CD4-positive, alpha-beta T cell (primary cell): ENCODE data around the gene REV1. TPM values are rescaled to one million over a fixed set of nuclear protein-coding genes. Genes with fewer than 3 reads are reported as not detected.

Source experiments
- ATAC-seq: fragments of 200-7000 bp; cut with Tn5 transposase; one replicate; pipeline ENCODE4 v1.10.0; 2022; ENCODE audit warnings: mild to moderate bottlenecking; ENCODE audit not compliant: poor library complexity
- CTCF ChIA-PET: fragments of 350-600 bp; sonication (Branson Sonifier 250); formaldehyde crosslinking; loops from one replicate; lab custom pipeline; 2021; ENCODE audit warnings: antibody characterized with exemption, inconsistent platforms; lab: Charles Lee
- POLR2A ChIA-PET: fragments of 350-600 bp; sonication (Branson Sonifier 250); formaldehyde crosslinking; loops from one replicate; lab custom pipeline; 2021; ENCODE audit warnings: antibody characterized with exemption, inconsistent platforms; lab: Charles Lee
- DNase-seq, 14 experiments: peaks; one replicate each; pipeline ENCODE4 v3.0.0-alpha.2; 2013 to 2020; ENCODE audit warnings: mixed read lengths in 2 of 14
- H3K27ac ChIP-seq, 2 donors: one replicate each; pipeline versions ENCODE4 v1.5.1 to v1.7.0; 2013; ENCODE audit warnings: low read length in 2 of 2, low read depth in 1 of 2, mild to moderate bottlenecking in 1 of 2
- H3K27me3 ChIP-seq, 2 experiments: 1 replicate in 1 of 2; 2 replicates in 1 of 2; pipeline versions ENCODE4 v1.6.1 to v1.7.0; 2013; ENCODE audit warnings: low read length in 2 of 2, control low read depth in 1 of 2, mild to moderate bottlenecking in 1 of 2, moderate library complexity in 1 of 2; ENCODE audit not compliant: insufficient read depth in 2 of 2, control insufficient read depth in 1 of 2
- H3K36me3 ChIP-seq: one replicate; pipeline ENCODE4 v1.6.1; 2013; ENCODE audit warnings: low read length, control low read depth; ENCODE audit not compliant: insufficient read depth
- H3K4me1 ChIP-seq: one replicate; pipeline ENCODE4 v1.6.1; 2013; ENCODE audit warnings: low read length, control low read depth; ENCODE audit not compliant: insufficient read depth
- H3K4me3 ChIP-seq: one replicate; pipeline ENCODE4 v1.5.1; 2013; ENCODE audit warnings: mild to moderate bottlenecking, low read length, moderate library complexity
- H3K9me3 ChIP-seq, 2 experiments: 1 replicate in 1 of 2; 2 replicates in 1 of 2; pipeline versions ENCODE4 v1.6.1 to v1.7.0; 2013; ENCODE audit warnings: low read length in 2 of 2, mild to moderate bottlenecking in 2 of 2, control low read depth in 1 of 2, moderate library complexity in 1 of 2; ENCODE audit not compliant: control insufficient read depth in 1 of 2, insufficient read depth in 1 of 2
- H3K27ac Mint-ChIP-seq: one replicate; pipeline ENCODE4 v1.8.0; 2020; ENCODE audit warnings: mixed read lengths
- H3K27me3 Mint-ChIP-seq: one replicate; pipeline ENCODE4 v1.8.0; 2021; ENCODE audit warnings: mixed read lengths
- H3K36me3 Mint-ChIP-seq: one replicate; pipeline ENCODE4 v1.8.0; 2021; ENCODE audit warnings: low read depth, mixed read lengths
- H3K4me1 Mint-ChIP-seq: one replicate; pipeline ENCODE4 v1.8.0; 2021; ENCODE audit warnings: low read depth, mixed read lengths
- H3K4me3 Mint-ChIP-seq: one replicate; pipeline ENCODE4 v1.8.0; 2020; ENCODE audit warnings: mild to moderate bottlenecking, mixed read lengths
- H3K9me3 Mint-ChIP-seq: one replicate; pipeline ENCODE4 v1.8.0; 2020; ENCODE audit warnings: mixed read lengths
- intact Hi-C, 2 experiments: fragments of 100-400 bp; cut with DNase I in 1 of 2; cut with micrococcal nuclease in 1 of 2; formaldehyde crosslinking; loops; one replicate each; pipeline versions ENCODE4 v1.15.1 to v1.9.0; 2023 to 2025; cut with DNase I, micrococcal nuclease
- polyA plus RNA-seq, 2 donors: library from polyadenylated mRNA; unstranded; fragments of 120-200 nt; gene quantifications; one replicate each; pipeline ENCODE4 v1.2.1, GENCODE V29; 2013
- total RNA-seq, 174 experiments: library from RNA in 2 of 174; stranded (reverse) in 2 of 174; gene quantifications; one replicate each; pipeline ENCODE4 v1.2.3 and lab custom pipeline; 2021 to 2026
- TF ChIP-seq, protein P1 (sequence below): fragments of 200-600 bp; IDR thresholded peaks from one replicate; pipeline ENCODE4 v1.8.0; 2022; ENCODE audit warnings: antibody characterized with exemption, mild to moderate bottlenecking

Gene REV1
- total RNA-seq (10 to 100 TPM; 39.8 TPM), total RNA-seq (lab: John Stamatoyannopoulos, UW) (40.1 to 109 (median 83.1) reads per million in 172 experiments)
- polyA plus RNA-seq (2013, experiment 1 of 2), result 43.5 TPM
- 52.1 TPM for polyA plus RNA-seq (2013, experiment 2 of 2)

DNA sequence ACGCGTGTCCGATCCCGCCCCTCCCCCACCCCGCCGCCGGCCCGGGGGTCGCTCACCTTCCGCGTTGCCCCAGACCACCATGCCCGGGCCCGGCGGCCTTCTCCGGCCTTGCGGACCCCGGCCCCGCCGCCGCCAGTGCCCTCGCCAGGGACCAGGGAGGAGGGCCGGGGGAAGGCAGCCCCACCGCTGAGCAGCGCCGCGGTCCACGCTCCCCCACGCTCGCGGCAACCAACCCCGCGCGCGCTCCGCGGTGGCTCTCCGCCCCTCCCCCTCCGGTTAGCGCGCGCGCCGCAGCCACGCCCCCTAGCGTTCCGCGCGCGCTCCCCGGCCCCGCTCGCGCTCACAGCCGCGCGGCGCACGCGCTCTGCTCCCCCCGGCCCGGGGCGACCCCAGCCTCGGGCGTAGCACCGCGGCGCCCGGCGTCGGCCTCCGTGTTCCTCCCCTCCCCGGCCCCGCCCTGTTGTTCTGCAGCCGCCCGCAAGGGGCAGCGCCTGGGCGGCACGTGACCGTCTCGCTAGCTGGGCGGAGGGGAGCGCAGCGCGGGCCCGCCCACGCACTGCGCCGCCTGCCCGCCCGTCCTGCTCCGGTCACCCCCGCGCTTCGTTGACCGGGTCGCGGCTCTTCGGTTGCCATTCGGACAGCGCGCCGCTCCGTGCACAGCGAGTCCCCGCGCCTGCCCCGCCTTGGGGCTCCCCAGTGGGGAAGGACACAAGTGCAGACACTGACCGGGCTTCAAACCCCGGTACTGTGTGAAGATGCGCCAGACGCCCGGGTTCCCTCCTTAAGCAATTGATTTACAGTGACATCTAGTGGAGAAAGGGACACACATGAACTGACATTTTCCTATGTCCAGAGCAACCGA lies at the start of gene REV1:
TSS of gene REV1 (minus strand) at position 257 of the 862 bp plus-strand sequence. CDS start 25,042 bp downstream, outside the sequence.
- Mint-ChIP-seq H3K27ac (peak within 1 kb of the TSS; percentile 94), H3K4me1 (peaks cover 39% of the 10 kb centered on the region), H3K4me3 (peak within 1 kb of the TSS; percentile 99), H3K27me3 (no peaks in the 10 kb centered on the region), H3K9me3 (no peaks in the 10 kb centered on the region), H3K36me3 (peaks cover 10% of the 10 kb centered on the region)
- intact Hi-C loops, result loop anchor here (1.0 to 10.0 kb wide), 13 partner anchors 48 to 1843 kb away; partner anchors contain the start of genes EIF5B (in 2 of the 2), MITD1 (in 2 of the 2), MRPL30 (in 2 of the 2) and COA5 (in 1 of the 2)
- Histone ChIP-seq H3K27ac (peak within 1 kb of the TSS; percentile 79 to 81), H3K4me3 (peak within 1 kb of the TSS; percentile 92), H3K4me1 (peaks cover 30% of the 10 kb centered on the region), H3K9me3 (no peaks in the 10 kb centered on the region), H3K27me3 (no peaks in the 10 kb centered on the region), H3K36me3 (no peaks in the 10 kb centered on the region)
- POLR2A ChIA-PET, result interaction anchor here (0.5 to 1.9 kb wide), 10 partner anchors 11 to 405 kb away, joined by 3 to 33 read pairs (median 4); partner anchors contain the start of genes C2orf15, EIF5B, LIPT1 and MITD1
- peak; percentile 84 for ATAC-seq
- TF ChIP-seq, protein P1, sequence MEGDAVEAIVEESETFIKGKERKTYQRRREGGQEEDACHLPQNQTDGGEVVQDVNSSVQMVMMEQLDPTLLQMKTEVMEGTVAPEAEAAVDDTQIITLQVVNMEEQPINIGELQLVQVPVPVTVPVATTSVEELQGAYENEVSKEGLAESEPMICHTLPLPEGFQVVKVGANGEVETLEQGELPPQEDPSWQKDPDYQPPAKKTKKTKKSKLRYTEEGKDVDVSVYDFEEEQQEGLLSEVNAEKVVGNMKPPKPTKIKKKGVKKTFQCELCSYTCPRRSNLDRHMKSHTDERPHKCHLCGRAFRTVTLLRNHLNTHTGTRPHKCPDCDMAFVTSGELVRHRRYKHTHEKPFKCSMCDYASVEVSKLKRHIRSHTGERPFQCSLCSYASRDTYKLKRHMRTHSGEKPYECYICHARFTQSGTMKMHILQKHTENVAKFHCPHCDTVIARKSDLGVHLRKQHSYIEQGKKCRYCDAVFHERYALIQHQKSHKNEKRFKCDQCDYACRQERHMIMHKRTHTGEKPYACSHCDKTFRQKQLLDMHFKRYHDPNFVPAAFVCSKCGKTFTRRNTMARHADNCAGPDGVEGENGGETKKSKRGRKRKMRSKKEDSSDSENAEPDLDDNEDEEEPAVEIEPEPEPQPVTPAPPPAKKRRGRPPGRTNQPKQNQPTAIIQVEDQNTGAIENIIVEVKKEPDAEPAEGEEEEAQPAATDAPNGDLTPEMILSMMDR, result peak; percentile 80
- CTCF ChIA-PET, result interaction anchor here (0.5 to 1.9 kb wide), 11 partner anchors 8 to 349 kb away, joined by 3 to 11 read pairs (median 3); partner anchors contain the start of genes C2orf15, EIF5B, LIPT1 and TSGA10
- peak; percentile 86 to 98 (median 93) for DNase-seq

DNA sequence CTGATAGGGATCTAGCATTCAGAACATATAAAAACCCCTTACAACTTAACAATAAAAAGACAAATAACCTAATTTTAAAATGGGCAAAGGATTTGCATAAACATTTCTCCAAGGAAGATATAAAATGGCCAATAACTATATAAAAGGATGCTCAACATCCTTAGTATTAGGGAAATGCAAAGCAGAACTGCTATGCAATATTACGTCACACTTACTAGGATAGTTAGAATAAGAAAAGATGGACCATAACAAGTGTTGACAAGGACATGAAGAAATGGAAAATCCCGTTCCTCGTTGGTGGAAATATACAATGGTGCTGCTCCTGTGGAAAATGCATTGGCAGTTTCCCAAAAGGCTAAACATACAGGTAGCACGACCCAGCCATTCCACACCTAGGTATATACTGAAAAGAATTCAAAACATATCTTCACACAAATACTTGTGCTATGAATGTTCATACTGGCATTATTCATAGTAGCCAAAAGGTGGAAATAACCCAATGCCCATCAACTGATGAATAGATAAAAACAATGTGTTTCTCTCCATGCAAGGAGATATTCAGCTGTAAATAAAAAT lies 48.2 kb upstream of the REV1 start:
- no peak for DNase-seq

DNA sequence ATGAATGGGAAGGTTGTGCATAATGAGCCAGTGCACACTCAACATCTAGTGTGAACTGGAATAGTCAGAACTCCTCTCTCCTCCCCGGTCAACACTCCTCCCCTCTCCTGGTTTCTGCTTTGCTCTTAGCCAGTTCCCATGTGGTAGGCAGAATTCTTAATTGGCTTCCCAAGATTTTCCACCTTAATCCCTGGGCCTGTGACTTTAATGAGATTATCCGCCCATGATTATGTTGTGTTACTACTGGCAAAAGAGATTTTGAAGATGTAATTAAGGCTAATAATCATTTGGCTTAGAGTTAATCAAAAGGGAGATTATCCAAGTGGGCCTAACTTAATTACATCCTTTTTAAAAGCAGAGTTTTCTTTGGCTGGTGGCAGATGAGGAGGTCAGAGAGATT lies 34.2 kb upstream of the REV1 start:
- no peaks in the 10 kb centered on the region for H3K4me1 Mint-ChIP-seq
- no peak overlapping the region for H3K4me3 Mint-ChIP-seq
- no peak for ATAC-seq
- intact Hi-C loops, result no loop called here
- ChIA-PET POLR2A (no interaction called here), CTCF (no interaction called here)
- H3K4me3 ChIP-seq, result no peak overlapping the region
- peaks cover 19% of the 10 kb centered on the region for H3K27me3 Mint-ChIP-seq
- H3K27ac Mint-ChIP-seq, result no peak overlapping the region
- H3K9me3 ChIP-seq, result no peaks in the 10 kb centered on the region
- no peak overlapping the region for H3K27ac ChIP-seq
- no peaks in the 10 kb centered on the region for H3K36me3 Mint-ChIP-seq
- H3K9me3 Mint-ChIP-seq, result no peaks in the 10 kb centered on the region
- no peaks in the 10 kb centered on the region for H3K36me3 ChIP-seq
- DNase-seq, result no peak
- no peaks in the 10 kb centered on the region for H3K4me1 ChIP-seq
- H3K27me3 ChIP-seq, result no peaks in the 10 kb centered on the region
- TF ChIP-seq, protein P1, result no peak

More for the DNA sequence above, 48.2 kb upstream of the REV1 start:
- Histone ChIP-seq H3K27ac (no peak overlapping the region), H3K27me3 (peaks cover 0 to 6% of the 10 kb centered on the region in 2 experiments), H3K4me3 (no peak overlapping the region), H3K4me1 (no peaks in the 10 kb centered on the region), H3K36me3 (no peaks in the 10 kb centered on the region), H3K9me3 (peaks cover 0 to 6% of the 10 kb centered on the region in 2 experiments)
- peaks cover 10% of the 10 kb centered on the region for H3K27me3 Mint-ChIP-seq
- H3K27ac Mint-ChIP-seq, result no peak overlapping the region
- H3K4me1 Mint-ChIP-seq, result no peaks in the 10 kb centered on the region
- ChIA-PET CTCF (no interaction called here), POLR2A (no interaction called here)
- intact Hi-C loops, result no loop called here
- no peak overlapping the region for H3K4me3 Mint-ChIP-seq
- TF ChIP-seq, protein P1, result no peak
- no peak for ATAC-seq
- H3K36me3 Mint-ChIP-seq, result no peaks in the 10 kb centered on the region
- peaks cover 3% of the 10 kb centered on the region for H3K9me3 Mint-ChIP-seq
